Gastrocnemius medialis (tissue), 4 donors: ENCODE data around the gene CST3.
"Not testable (repeated sequence)": the region's sequence is repeated elsewhere in the genome, so short reads cannot be mapped to it uniquely, and the experiment has no call there.

Experiments
- CTCF ChIP-seq, 5 experiments: fragments of 450-650 bp in 3 of 5; fragments of 200-600 bp in 2 of 5; sonication (generic) in 2 of 5; IDR thresholded peaks in 4 of 5; conservative IDR thresholded peaks in 1 of 5; 1 replicate in 4 of 5; 2 replicates in 1 of 5; pipeline ENCODE4 v1.5.1; 2016 to 2019; ENCODE audit warnings: antibody characterized with exemption in 5 of 5, mild to moderate bottlenecking in 3 of 5, moderate library complexity in 3 of 5
- POLR2A ChIP-seq, 2 donors: fragments of 450-650 bp; IDR thresholded peaks; one replicate each; pipeline ENCODE4 v1.6.1; 2017; ENCODE audit warnings: antibody characterized with exemption in 2 of 2, mild to moderate bottlenecking in 2 of 2, moderate library complexity in 2 of 2

- TF ChIP-seq CTCF (IDR thresholded peaks at IDR 0.05 in 4 of 5, conservative IDR thresholded peaks at IDR 0.05 in 1 of 5); POLR2A (IDR thresholded peaks at IDR 0.05): not testable (repeated sequence)
These were observed 15.4 kb downstream of the CST3 start for GRCh38 chr20:23622401-23622800.
